OCI-LY7 (cell line): Measurements from ENCODE around the gene DEPP1. TPM values are rescaled to one million over a fixed set of nuclear protein-coding genes. Genes with fewer than 3 reads are reported as not detected.

Source experiments
- BruUV-seq: library from RNA; stranded (reverse); fragments of 400-500 nt; replicated peaks from 2 replicates; lab custom pipeline; 2021; lab: Mats Ljungman, UMichigan
- CTCF ChIA-PET: fragments of 300-600 bp; sonication (Branson Sonifier 250); formaldehyde crosslinking; loops from one replicate; lab custom pipeline; 2022; ENCODE audit warnings: antibody characterized with exemption; ENCODE audit not compliant: unreplicated experiment; lab: Charles Lee
- POLR2A ChIA-PET: fragments of 300-600 bp; sonication (Branson Sonifier 250); formaldehyde crosslinking; loops from one replicate; lab custom pipeline; 2022; ENCODE audit warnings: antibody characterized with exemption; lab: Charles Lee
- DNase-seq: peaks from one replicate; pipeline ENCODE4 v3.0.0-alpha.2; 2015; ENCODE audit warnings: low spot score
- H2AFZ ChIP-seq: fragments of 200-600 bp; sonication (generic), shearing (Covaris generic); 2 replicates; pipeline ENCODE4 v1.6.1; 2014; ENCODE audit warnings: mild to moderate bottlenecking, antibody characterized with exemption, low read length, moderate library complexity
- H3K27ac ChIP-seq: fragments of 200-600 bp; sonication (generic); 2 replicates; pipeline ENCODE4 v1.5.1; 2014; ENCODE audit warnings: mixed run types, low read depth, mild to moderate bottlenecking, moderate library complexity, low read length, inconsistent platforms; ENCODE audit not compliant: poor library complexity, severe bottlenecking
- H3K36me3 ChIP-seq: fragments of 200-600 bp; sonication (generic); 2 replicates; pipeline ENCODE4 v1.6.1; 2014; ENCODE audit warnings: mild to moderate bottlenecking, antibody characterized with exemption, low read length, moderate library complexity, mixed read lengths; ENCODE audit not compliant: insufficient read depth
- H3K4me1 ChIP-seq: fragments of 200-600 bp; sonication (generic); 2 replicates; pipeline ENCODE4 v1.5.1; 2014; ENCODE audit warnings: mild to moderate bottlenecking, low read length; ENCODE audit not compliant: insufficient read depth, poor library complexity, severe bottlenecking
- H3K4me2 ChIP-seq: fragments of 200-600 bp; sonication (generic); 2 replicates; pipeline ENCODE4 v1.6.1; 2014; ENCODE audit warnings: mild to moderate bottlenecking, low read length
- H3K4me3 ChIP-seq: fragments of 200-600 bp; sonication (generic); 2 replicates; pipeline ENCODE4 v1.5.1; 2014; ENCODE audit warnings: mild to moderate bottlenecking, low read depth, low read length; ENCODE audit not compliant: poor library complexity, severe bottlenecking
- H3K79me2 ChIP-seq: fragments of 200-600 bp; sonication (generic); 2 replicates; pipeline ENCODE4 v1.6.1; 2016; ENCODE audit warnings: low read depth, mild to moderate bottlenecking, low read length, moderate library complexity, mixed read lengths; ENCODE audit not compliant: insufficient read depth
- H3K9me2 ChIP-seq: fragments of 200-600 bp; sonication (generic); 2 replicates; pipeline ENCODE4 v1.6.1; 2016; ENCODE audit warnings: mild to moderate bottlenecking, low read length, mixed read lengths; ENCODE audit not compliant: insufficient read depth
- H3K9me3 ChIP-seq: fragments of 200-600 bp; sonication (generic); 2 replicates; pipeline ENCODE4 v1.6.1; 2014; ENCODE audit warnings: mild to moderate bottlenecking, mixed run types, low read length, mixed read lengths
- H4K20me1 ChIP-seq: fragments of 200-600 bp; sonication (generic); 2 replicates; pipeline ENCODE4 v1.6.1; 2014; ENCODE audit warnings: mild to moderate bottlenecking, antibody characterized with exemption, low read length, moderate library complexity, mixed read lengths; ENCODE audit not compliant: insufficient read depth
- EZH2phosphoT487 ChIP-seq: fragments of 200-600 bp; sonication (generic); IDR thresholded peaks from 2 replicates; pipeline ENCODE4 v1.6.1; 2018; ENCODE audit warnings: low read depth, borderline replicate concordance, mild to moderate bottlenecking, mixed run types, antibody characterized with exemption, low read length, moderate library complexity, mixed read lengths
- intact Hi-C: fragments of 100-400 bp; cut with micrococcal nuclease; formaldehyde crosslinking; loops from one replicate; pipeline ENCODE4 v1.10.0; 2022; ENCODE audit not compliant: unreplicated experiment
- total RNA-seq, 2 experiments: library from RNA; depleted of rRNA in 1 of 2; stranded (reverse); fragments of >200 nt in 1 of 2; shearing (Covaris generic) in 1 of 2; gene quantifications; 2 replicates each; pipeline ENCODE4 v1.2.3, GENCODE V29; 2014 to 2022
- TF ChIP-seq, protein P1 (sequence below): fragments of 200-600 bp; sonication (generic); conservative IDR thresholded peaks from 2 replicates; pipeline ENCODE4 v1.5.1; 2014; ENCODE audit warnings: mild to moderate bottlenecking, antibody characterized with exemption, low read length, moderate library complexity, mixed read lengths

The DEPP1 gene
- total RNA-seq, 2 experiments from 2014 or later: 0.09 TPM; not detected in 1

DNA sequence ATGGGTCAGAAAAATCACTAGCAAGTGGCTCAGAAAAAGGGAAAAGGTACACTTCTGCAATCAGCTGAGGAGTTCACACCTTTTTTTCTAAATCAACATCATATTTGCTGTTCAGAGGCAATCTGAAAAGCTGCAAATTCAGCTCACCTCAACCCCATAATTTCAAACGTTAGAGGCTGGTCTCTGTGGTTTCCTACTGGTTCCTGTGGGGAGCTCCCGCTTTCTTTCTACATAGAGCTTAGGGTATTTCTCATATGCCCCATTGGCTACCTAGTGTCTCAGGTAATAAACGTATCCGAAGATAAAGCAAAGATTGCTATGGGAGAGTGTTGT is 16.9 kb upstream of the DEPP1 start:
- ChIA-PET CTCF (interaction anchor here (1.1 kb wide), 1 partner anchor 10 kb away, joined by 3 read pairs; no protein-coding TSS in a partner anchor), POLR2A (interaction anchor here (0.7 kb wide), 1 partner anchor 9 kb away, joined by 3 read pairs; no protein-coding TSS in a partner anchor)
- no peak for DNase-seq
- H3K27ac ChIP-seq: no peak overlapping the region
- no peaks in the 10 kb centered on the region for H3K9me2 ChIP-seq
- BruUV-seq: no TSS peak
- no peak for TF ChIP-seq EZH2phosphoT487
- TF ChIP-seq, protein P1, sequence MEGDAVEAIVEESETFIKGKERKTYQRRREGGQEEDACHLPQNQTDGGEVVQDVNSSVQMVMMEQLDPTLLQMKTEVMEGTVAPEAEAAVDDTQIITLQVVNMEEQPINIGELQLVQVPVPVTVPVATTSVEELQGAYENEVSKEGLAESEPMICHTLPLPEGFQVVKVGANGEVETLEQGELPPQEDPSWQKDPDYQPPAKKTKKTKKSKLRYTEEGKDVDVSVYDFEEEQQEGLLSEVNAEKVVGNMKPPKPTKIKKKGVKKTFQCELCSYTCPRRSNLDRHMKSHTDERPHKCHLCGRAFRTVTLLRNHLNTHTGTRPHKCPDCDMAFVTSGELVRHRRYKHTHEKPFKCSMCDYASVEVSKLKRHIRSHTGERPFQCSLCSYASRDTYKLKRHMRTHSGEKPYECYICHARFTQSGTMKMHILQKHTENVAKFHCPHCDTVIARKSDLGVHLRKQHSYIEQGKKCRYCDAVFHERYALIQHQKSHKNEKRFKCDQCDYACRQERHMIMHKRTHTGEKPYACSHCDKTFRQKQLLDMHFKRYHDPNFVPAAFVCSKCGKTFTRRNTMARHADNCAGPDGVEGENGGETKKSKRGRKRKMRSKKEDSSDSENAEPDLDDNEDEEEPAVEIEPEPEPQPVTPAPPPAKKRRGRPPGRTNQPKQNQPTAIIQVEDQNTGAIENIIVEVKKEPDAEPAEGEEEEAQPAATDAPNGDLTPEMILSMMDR: no peak
- H3K36me3 ChIP-seq: no peaks in the 10 kb centered on the region
- no peaks in the 10 kb centered on the region for H3K9me3 ChIP-seq
- no peak overlapping the region for H3K4me2 ChIP-seq
- H3K4me3 ChIP-seq: no peak overlapping the region
- H3K79me2 ChIP-seq: no peaks in the 10 kb centered on the region; the same call in 1 of the 2 replicates
- peaks cover 24% of the 10 kb centered on the region for H3K4me1 ChIP-seq
- intact Hi-C loops: no loop called here
- no peak overlapping the region for H2AFZ ChIP-seq
- H4K20me1 ChIP-seq: no peaks in the 10 kb centered on the region

GRCh38 chr10:44994752-44995530 is 16.3 kb upstream of the DEPP1 start:
- Histone ChIP-seq H3K36me3 (no peaks in the 10 kb centered on the region), H4K20me1 (no peaks in the 10 kb centered on the region), H2AFZ (no peak overlapping the region), H3K4me2 (no peak overlapping the region), H3K4me1 (peaks cover 18% of the 10 kb centered on the region), H3K4me3 (no peak overlapping the region), H3K9me2 (no peaks in the 10 kb centered on the region), H3K9me3 (no peaks in the 10 kb centered on the region), H3K79me2 (no peaks in the 10 kb centered on the region), H3K27ac (no peak overlapping the region)
- POLR2A ChIA-PET: interaction anchor here (0.7 kb wide), 1 partner anchor 10 kb away, joined by 3 read pairs; no protein-coding TSS in a partner anchor
- intact Hi-C loops: no loop called here
- TF ChIP-seq EZH2phosphoT487: no peak
- TF ChIP-seq, protein P1: no peak
- DNase-seq: no peak
- no TSS peak for BruUV-seq
- CTCF ChIA-PET: interaction anchor here (1.1 kb wide), 1 partner anchor 11 kb away, joined by 3 read pairs; no protein-coding TSS in a partner anchor
